GM19035 (cell line): ENCODE measurements around the gene RPS6KA5.
"Not testable (repeated sequence)": the region's sequence is repeated elsewhere in the genome, so short reads cannot be mapped to it uniquely, and the experiment has no call there.

Experiments
- ATAC-seq: cut with Tn5 transposase; IDR thresholded peaks from one replicate; pipeline ENCODE4 v1.9.1; 2021; ENCODE audit not compliant: unreplicated experiment

RPS6KA5 gene

DNA sequence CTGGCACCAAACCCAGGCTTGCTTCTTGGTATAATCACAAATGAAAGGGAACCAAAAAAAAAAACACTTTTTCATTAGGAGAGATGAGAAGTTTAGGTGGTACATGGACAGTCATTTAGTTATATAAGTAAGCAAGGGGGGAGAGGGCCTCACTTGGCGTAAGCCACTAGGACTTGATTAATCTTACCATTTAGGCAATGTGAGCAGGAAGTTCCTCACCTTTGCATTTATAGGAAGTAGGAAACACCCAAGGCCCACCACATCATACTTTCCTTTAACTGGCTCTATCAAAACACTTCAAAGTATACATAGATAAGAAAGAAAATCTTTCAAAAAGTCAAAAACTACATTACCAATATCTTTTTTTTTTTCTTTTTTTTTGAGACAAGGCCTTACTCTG lies 6.7 kb upstream of the RPS6KA5 start:
- no peak for ATAC-seq

DNA sequence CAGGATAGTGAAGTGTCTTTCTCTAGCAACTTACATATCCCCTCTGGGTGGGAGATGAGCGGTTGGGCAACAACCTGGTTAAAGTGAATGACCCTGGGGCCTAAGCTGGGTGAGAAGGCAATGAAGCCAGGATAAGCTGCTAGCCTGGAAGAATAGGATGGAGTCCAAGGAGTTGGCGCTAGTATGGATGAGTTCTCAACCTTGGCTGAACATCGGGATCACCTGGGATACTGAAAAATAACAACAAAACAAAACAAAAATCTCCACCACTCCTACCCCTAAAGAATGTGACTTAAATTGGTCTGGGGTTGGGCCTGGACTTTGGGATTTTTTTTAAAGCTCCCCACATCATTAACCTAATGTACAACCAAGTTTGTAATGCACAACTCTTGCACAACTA lies 4.8 kb upstream of the RPS6KA5 start:
- ATAC-seq, result no peak

DNA sequence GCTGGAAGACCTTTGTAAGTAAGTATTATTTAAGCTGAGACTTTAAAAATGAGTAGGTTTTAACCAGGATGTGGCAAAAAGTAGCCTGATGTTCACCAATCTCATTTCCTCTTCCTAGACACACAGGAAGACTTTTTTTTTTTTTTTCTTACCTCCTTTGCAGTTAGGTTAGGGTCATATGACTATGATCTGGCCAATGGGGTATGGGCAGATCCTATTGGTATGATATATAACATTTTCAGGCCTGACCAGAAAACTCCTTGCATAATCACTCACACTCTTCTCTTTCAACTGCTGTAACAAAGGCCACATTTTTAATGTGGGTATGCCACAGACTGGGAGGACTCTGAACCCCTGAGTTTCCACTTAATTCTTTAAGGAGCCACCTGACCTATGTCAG lies 2.7 kb upstream of the RPS6KA5 start:
- ATAC-seq, result no peak

DNA sequence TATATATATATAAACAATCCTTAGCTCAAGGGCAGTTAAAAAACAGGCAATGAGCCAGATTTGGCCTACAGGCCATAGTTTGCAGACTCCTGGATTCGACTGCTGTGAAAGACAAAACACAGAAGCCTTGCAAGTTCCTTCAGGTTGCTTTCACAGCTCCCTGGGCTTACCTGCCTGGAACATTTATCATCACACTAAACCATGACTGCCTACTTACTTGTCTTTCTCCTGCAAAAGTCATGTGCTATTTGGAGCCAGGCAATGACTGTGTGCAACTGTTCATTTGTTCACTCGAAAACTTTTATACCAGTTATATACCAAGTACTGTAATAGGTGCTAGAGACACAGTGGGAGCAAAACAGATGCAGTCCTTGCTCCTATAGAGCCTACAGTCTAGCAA lies 2.2 kb upstream of the RPS6KA5 start:
- ATAC-seq, result no peak

DNA sequence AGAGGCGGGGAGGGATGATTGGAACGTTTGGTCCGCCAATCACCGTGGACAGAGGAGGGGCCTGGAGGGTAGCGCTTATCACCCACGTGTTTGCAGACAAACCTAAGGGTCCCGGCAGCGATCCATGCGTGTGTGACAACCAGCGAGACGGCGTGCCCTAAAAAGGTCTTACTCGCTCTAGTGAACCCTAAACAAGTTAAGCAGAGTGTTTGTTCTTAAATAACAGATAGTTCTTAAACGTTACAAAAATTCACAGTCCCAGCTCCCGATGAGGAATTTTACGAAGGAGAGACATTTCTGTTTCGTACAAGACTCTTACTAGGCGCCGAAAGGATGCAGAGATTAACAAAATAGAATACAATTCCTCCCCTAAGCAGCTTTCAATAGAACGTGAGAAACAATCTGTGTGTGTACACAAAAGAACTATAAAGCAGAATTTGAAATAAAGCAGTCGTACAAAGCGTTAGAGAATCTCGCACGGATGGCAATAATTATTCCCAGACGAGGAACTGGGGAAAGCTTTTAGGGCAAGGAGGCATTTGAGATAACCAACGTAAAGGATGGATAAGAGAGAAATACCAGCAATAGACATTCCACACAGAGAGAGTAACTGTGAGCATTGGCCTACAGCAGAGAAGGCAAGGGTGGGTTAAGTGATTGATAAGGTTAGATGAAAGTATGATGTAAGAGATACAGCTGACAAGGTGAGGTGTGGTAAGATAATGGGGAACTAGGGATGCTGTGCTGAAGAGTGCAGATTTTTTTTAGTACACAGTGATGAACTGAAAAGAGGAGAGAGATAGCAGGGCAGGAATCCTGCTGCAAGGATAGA lies 831 bp upstream of the RPS6KA5 start:
- no peak for ATAC-seq

DNA sequence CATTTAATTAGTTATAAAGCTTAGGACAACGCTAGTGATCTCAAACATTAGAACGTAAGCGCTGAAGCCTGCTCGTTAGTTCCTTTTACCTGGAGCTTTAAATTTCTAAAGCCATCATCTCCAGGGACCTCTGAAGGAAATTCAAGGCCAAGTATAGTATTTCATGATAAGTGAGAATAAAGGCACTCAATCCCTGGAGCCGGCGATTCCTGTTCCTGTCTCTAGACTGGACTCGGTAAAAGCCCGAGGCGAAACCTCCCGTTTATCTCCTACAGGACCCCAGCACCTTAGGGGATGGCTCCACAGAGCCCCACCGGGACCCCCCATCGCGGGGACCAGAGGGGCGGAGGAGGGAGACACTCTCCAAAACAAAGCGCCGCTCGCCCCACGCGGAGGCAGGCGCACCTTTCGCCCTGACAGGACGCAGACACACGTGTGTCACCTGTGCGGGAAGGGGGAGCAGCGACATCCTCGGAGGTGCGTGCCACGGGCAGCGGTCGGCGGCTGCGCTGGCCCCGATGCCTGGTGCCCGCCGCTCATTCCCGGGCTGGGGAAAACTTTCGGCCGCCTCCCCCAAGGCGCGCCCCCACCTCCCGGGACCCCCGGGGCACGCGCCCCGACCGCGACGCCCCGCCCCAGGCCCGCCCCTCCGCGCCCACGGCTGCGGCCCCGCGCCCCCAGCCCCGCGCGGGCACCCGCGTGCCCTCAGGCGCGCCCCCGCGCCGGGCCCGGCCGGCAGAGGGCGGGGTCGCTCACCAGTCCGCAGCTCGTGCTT lies 678 bp downstream of the RPS6KA5 start:
- peak; percentile 33 for ATAC-seq

DNA sequence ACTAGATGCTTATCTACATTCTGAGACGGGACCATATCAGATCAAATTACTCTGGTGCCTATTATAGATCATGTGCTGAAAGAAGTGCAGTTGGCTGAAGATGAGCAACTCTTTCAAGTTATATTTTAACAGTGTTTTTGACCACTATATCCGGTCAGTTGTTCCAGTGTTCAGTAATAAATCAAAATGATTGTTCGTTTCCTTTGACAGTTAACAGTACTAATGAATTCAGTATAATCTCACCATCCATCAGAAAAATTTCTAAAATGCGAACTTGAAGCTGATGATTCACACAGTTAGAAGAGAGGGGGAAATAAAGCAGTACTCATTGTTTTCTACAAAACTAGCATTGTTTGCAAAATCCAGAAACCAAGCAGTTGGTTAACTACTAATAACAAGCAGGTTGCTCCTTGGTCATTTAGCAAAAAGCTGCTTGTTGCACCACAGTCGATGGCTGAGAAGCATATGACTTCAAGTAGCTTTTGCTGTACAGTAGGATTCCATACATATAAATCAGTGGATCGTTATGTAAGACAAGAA lies 2.3 kb downstream of the RPS6KA5 start:
- ATAC-seq, result no peak

DNA sequence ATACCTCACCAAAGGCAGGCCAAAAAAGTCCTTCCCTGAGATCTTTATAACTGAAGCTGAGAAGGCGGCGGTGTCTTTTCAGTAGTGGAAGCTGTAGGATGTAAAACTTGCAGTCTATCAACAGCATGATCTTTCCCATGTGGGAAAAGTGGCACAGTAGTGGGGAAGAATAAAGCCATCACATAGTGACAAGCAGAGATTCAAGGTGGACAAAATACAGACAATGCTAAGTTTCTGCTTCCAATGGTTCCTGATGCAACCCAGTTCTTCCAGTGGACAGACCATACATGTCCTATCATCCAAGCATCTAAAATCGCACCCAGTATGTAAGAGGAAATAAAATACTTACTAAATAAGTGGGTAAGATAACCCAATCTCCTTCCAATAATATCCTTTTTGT lies 4.1 kb downstream of the RPS6KA5 start:
- ATAC-seq, result no peak

DNA sequence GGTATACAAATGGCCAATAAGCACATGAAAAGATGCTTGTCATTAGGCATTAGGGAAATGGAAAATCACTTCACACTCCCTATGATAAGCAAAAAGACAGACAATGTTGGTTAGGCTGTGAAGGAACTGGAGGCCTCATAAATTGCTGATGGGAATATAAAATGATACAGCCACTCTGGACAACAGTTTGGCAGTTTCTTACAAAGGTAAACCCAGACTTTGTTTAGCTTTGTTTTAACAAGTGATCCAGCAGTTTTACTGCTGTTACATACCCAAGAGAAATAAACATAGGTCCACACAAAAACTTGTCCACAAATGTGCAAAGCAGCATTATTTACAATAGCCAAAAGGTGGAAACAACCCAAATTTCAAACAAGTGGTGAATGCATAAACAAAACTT lies 5.4 kb downstream of the RPS6KA5 start:
- ATAC-seq, result no peak

DNA sequence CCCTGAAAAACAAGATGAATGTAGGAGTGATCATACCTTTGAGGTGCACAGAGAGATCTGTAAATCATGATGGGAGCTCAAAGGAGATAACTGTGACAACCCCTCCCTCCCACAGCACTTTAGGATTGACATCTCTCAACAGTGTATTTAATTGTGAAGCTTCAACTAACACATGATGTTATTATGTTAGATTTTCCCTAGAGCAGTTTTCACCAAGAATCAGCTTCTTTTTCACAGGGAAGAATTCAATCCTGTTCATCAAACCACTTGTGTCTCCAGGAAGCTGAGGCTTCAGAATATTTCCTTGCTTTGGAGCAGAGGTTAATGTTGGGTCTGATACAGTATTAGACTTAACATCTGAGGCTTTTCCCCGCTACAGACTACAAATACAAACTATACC lies 11.8 kb downstream of the RPS6KA5 start:
- ATAC-seq, result no peak

DNA sequence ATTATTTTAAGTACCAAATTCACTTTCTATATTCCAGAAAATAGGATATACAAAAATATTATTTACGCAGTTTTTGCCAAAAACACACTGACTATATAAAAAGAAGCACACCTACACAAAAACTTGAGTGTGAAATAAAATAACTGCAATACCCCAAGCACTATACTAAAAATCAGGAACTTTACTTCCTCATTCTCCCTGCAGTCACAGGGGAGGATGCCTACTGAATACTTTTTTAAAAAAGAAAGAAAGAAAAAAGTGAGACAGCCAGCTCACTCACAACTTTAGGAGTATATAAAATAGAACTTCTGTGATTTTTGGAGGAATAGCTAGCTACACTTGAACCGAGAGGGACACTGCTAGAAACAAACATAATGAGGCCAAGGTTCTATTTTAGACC lies 12.2 kb downstream of the RPS6KA5 start:
- ATAC-seq, result no peak

DNA sequence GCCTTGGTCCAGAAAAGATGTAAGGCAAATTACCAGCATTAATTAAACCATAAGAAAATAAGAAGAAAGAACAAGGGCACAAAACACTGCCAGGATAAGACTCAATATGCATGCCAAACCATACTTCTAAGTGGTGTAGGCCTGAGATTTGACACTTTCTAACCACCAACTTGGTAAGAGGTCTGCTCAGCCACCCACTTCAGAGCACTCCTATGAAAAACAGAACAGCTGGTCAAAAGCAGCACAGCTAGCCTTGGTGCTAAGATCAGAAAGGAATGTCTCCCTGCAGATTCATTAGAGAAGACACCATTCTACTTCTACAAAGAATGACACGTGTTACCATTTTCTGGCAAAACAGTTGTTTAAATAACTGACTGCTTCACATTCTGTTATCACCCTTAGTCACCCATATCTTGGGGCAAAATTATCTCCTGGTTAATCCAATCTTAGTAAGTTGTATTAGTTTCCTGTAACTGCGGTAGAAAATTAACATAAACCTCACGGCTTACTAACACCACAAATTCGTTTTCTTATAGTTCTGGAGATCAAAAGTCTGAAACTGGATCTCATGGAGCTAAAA lies 13.2 kb downstream of the RPS6KA5 start:
- no peak for ATAC-seq

DNA sequence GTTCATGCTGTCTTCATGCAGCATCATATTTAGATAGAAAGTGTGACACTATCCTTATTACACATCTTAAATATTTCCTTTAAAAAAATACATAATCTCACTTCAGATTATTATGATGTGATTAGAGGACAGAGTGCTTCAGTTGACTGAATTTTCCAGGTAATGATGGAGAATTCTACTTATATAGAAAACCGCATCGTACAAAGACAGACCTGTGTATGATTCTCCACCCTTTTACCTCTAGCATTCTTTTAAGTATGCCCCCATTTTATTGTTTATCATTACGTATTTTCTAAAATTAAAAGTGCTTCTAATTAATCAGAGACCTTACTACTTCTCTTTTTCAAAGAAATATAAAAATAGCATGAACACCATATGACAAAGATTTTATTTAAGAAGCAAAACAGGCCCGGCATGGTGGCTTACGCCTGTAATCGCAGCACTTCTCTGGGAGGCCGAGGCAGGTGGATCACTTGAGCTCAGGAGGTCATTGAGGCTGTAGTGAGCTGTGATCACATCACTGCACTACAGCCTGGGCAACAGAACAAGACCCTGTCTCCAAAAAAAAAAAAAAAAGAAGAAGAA lies 13.9 kb downstream of the RPS6KA5 start:
- no peak for ATAC-seq

DNA sequence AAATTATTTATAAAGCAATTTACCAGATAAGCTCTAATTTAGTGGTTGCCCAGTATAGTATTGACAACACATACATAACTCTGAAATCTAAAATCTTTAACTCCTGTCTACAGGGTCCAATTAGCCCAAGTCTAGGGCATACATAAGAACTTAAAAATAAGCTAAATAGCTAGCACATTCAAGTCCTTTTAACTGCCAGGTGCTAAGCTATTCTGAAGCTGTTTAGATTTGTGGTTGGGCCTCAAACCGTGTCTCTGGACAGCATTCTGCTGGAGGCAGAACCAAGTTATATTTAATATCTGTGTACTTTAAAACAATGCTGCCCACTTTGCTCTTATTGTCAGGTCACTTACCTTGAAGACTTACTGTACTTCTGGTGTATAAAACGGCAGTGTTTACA lies 19.0 kb downstream of the RPS6KA5 start:
- no peak for ATAC-seq

DNA sequence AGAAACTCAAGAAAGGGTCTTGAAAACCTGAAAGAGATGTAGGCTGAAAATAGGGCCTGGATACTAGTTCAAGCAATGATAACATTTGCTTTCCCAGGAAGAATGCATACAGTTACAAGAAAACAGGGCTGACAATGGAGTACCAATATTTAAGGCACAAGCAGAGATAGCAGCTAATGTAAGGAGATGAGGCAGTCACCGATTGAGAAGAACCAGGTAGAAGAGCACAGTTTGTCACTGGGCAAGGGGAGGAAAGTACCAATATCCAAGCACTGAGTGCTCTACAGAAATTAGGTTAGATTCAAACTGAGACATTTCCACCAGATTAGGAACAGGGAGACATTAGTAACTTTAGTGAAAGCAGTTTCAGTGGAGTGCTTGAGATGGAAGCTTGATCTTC lies 19.9 kb downstream of the RPS6KA5 start:
- no peak for ATAC-seq

DNA sequence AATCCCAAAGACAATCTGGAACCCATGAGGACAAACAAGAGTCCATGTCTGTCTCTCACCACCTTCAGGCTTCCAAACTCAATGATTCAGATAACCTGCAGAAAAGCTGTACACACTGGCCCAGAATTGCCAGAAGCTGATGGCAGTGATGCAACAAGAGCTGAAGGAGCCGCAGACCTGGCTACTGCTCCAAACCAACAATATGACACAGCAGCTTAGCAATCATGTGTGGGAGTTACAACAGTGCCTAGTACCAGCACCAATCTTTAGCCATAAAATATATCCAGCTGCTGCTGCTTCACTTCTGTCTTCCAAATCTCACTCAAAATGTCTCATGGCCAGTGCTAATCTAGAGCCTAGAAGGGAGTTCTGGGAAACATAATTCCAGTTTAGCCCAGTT lies 22.0 kb downstream of the RPS6KA5 start:
- ATAC-seq, result no peak

DNA sequence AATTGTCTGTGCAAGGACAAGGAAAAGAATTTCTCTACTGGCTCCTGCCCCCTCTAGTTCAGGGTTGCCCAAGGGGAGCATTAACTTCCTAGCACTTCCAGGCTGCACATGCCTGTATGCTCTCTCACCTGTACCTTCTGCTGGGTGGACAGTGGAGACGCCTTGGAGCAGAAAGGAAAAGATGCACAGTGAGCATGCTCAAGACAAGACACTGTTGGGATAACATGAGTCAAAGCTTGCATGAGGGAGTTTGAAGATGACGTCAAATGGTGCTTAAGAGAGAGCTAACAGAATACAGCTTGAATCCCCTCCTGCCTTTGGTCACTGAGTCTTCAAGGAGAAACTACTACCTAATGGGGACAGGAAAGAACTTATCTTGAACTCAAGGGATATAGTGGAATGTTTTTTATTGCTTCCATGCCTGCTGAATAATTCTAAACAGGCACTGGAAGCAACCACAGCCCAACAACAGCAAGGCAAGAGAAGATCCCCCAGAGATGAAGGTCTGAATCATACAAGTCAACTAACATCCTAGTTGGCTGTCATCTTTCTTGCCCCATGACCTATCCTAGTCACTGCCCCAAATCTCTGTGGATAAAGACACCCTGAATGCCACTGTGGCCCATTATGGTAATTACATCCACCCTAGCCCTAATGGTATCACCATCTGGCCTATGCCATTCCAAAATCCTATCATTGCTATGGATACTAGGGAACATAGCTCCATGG lies 23.5 kb downstream of the RPS6KA5 start:
- ATAC-seq, result no peak

DNA sequence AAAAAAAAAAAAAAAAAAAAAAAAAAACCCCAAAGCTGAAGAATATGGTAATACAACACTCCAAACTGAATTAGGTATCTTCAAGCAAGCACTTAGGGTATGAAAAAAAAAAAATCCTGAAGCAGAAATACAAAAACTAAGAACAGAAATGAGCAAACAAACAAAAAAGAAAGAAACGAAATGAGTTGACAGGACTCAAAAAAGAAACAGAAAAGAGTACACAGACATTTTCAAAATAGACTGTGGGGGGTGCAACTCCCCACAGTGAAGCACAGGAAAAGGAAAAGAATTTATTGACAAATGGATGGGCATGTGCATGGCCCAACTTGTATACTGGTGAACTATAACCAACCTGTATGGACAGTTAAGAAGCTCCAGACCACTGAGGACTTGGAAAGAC lies 24.6 kb downstream of the RPS6KA5 start:
- peak; percentile 76 for ATAC-seq

DNA sequence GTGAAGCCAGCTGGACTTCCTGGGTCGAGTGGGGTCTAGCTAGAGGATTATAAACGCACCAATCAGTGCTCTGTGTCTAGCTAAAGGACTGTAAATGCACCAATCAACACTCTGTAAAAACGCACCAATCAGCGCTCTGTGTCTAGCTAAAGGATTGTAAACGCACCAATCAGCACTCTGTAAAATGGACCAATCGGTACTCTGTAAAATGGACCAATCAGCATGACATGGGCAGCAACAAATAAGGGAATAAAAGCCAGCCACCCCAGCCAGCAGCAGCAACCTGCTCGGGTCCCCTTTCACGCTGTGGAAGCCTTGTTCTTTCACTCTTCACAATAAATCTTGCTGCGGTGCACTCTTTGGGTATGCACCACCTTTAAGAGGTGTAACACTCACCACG lies 26.1 kb downstream of the RPS6KA5 start:
- ATAC-seq, result not testable (repeated sequence)

DNA sequence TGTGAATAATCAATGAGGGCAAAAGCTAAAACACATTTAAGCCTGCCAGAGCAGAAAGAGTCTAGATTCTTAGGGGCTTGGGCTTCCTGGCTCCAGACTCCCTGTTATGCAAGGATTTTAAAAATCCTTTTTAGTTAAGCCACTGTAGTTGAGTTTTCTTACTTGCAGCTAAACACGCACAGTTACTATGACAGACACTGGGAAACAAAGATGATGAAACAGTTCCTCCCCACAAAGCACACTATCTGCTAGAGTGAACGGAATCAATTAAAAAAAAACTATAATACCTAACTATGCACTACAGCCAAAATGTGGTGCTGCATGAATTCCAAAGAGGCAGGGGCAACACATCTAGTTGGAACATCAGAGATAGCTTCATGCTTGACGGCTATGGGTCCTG lies 28.2 kb downstream of the RPS6KA5 start:
- no peak for ATAC-seq

DNA sequence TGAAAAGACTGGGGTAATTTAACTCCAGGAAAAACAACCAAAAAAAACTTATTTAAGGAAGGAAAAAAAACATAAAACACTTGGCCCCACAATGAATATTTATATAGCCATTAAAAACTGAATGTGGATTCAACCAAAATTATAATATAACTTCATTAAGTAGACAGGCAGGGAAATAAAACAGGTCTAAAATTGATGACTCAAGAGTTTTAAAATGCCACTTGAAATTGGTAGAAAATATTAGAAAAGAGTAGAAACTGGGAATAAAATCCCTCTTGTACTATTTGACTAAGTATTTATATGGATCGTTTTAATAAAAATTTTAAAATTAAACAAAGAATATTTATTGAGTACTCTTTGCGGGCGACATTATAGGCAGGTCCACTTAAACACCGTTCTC lies 28.8 kb downstream of the RPS6KA5 start:
- ATAC-seq, result no peak
